Bronchial epithelial cell (primary cell): ENCODE data around the gene FYB1. TPM values are rescaled to one million over a fixed set of nuclear protein-coding genes. Genes with fewer than 3 reads are reported as not detected.

Experiments
- DNase-seq: peaks from one replicate; pipeline ENCODE4 v3.0.0-alpha.2; 2010; ENCODE audit warnings: low read depth
- FAIRE-seq: peaks from 2 replicates; lab custom pipeline; 2011; peaks lifted over from hg19 to GRCh38; lab: Jason Lieb, UNC
- H3K27me3 ChIP-seq: 2 replicates; pipeline ENCODE4 v1.5.1; 2011; ENCODE audit warnings: low read length; ENCODE audit not compliant: control insufficient read depth, insufficient read depth
- H3K36me3 ChIP-seq: 2 replicates; pipeline ENCODE4 v1.5.1; 2011; ENCODE audit warnings: low read length; ENCODE audit not compliant: control insufficient read depth, insufficient read depth
- H3K4me3 ChIP-seq: 2 replicates; pipeline ENCODE4 v1.5.1; 2011; ENCODE audit warnings: mild to moderate bottlenecking, low read depth, low read length, control low read depth
- total RNA-seq: library from RNA; depleted of rRNA; stranded (reverse); fragments of >200 nt; gene quantifications from 2 replicates; pipeline ENCODE4 v1.2.1, GENCODE V29; 2014
- TF ChIP-seq, protein P1 (sequence below): IDR thresholded peaks from 2 replicates; pipeline ENCODE4 v1.5.1; 2011; ENCODE audit warnings: mild to moderate bottlenecking, moderate library complexity, low read length, control low read depth, inconsistent platforms; ENCODE audit not compliant: insufficient read depth, severe bottlenecking

FYB1 gene
- total RNA-seq, 1 donor from 2014 or later = 0.26 TPM

DNA sequence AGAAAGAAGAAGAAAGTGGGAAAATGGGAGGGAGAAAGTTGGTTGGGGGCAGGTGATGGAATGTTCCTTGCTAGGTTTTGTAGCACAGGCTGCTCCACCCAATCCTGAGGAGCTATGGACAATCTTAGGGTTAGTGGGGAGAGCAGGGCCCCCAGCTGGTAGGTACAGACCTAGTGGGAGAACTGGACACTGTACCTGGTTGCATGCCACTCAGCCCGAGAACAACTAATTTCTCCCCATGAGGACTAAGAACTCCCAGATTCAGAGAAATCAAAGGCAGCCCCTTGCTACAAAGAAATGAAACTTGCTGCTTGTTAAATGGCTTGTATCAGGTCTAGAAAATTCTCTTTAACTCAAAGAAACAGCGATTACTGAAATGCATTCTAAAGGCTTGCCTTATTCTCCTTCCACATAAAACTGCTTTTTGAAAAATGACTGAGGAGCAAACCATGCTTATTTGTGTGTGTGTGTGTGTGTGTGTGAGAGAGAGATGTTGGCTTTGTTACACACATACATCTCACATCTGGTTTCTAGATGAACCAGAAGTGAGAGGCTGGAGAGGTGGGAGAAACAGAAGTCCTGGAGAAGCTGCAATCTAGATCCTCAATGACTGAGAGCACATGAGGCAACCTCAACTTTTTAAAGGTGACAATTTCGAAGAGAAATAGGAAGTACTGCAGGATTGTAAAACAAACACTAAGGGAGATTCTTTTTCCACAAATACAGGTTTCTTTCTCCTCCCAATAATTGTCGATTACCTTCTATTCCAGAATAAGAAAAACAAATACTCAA lies 28.9 kb downstream of the FYB1 start:
- H3K36me3 ChIP-seq = no peaks in the 10 kb centered on the region
- FAIRE-seq (no peak), DNase-seq (no peak)
- no peaks in the 10 kb centered on the region for H3K27me3 ChIP-seq
- H3K4me3 ChIP-seq = no peak overlapping the region
- TF ChIP-seq, protein P1, sequence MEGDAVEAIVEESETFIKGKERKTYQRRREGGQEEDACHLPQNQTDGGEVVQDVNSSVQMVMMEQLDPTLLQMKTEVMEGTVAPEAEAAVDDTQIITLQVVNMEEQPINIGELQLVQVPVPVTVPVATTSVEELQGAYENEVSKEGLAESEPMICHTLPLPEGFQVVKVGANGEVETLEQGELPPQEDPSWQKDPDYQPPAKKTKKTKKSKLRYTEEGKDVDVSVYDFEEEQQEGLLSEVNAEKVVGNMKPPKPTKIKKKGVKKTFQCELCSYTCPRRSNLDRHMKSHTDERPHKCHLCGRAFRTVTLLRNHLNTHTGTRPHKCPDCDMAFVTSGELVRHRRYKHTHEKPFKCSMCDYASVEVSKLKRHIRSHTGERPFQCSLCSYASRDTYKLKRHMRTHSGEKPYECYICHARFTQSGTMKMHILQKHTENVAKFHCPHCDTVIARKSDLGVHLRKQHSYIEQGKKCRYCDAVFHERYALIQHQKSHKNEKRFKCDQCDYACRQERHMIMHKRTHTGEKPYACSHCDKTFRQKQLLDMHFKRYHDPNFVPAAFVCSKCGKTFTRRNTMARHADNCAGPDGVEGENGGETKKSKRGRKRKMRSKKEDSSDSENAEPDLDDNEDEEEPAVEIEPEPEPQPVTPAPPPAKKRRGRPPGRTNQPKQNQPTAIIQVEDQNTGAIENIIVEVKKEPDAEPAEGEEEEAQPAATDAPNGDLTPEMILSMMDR = no peak

DNA sequence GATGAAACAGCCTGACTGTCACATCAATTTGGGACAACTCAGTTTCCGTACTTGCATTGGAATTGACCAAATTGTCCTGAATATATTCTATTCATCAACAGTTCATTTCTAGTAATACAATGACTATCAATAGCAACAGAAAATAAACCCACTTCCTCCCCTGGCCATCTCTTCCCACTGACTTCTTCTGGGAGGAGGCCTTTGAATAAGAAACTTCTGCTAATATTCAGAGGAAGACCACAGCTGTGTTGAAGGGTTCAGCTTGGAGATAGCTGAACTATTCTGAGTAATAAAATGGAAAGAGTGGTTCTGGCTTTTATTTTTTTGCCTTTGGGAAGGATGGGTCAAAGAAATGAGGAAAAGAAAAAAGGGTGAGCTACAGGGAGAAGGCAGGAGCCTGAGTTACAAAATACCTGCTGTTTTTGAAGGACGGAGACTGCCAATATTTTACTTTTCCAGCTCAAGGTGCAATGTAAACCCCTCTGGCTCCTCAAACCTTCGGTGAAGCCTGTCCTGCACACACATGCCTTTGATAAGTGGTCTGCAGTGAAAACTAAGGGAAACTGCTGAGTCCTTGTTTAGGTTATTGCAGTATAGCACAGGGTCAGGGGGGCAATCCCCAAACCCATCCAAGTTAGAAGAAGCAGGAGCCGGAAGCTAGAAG lies 29.9 kb downstream of the FYB1 start:
- H3K4me3 ChIP-seq = no peak overlapping the region
- DNase-seq (no peak), FAIRE-seq (no peak)
- H3K27me3 ChIP-seq = no peaks in the 10 kb centered on the region
- TF ChIP-seq, protein P1 = no peak
- no peaks in the 10 kb centered on the region for H3K36me3 ChIP-seq

- Histone ChIP-seq H3K36me3 (no peaks in the 10 kb centered on the region), H3K4me3 (no peak overlapping the region), H3K27me3 (no peaks in the 10 kb centered on the region)
- no peak for FAIRE-seq
- TF ChIP-seq, protein P1 = no peak
- DNase-seq = peak; percentile 79
Observed at GRCh38 chr5:39187831-39188731, 31.3 kb downstream of the FYB1 start.

- H3K27me3 ChIP-seq = no peaks in the 10 kb centered on the region
- DNase-seq (no peak), FAIRE-seq (no peak)
- no peaks in the 10 kb centered on the region for H3K36me3 ChIP-seq
- TF ChIP-seq, protein P1 = no peak
- no peak overlapping the region for H3K4me3 ChIP-seq
Observed at GRCh38 chr5:39186722-39187539, 32.4 kb downstream of the FYB1 start.

- DNase-seq (no peak), FAIRE-seq (no peak)
- H3K36me3 ChIP-seq = no peaks in the 10 kb centered on the region
- TF ChIP-seq, protein P1 = no peak
- no peak overlapping the region for H3K4me3 ChIP-seq
- H3K27me3 ChIP-seq = no peaks in the 10 kb centered on the region
Observed at GRCh38 chr5:39186289-39186688, 33.1 kb downstream of the FYB1 start.
